HG03520 (cell line): ENCODE data around the gene HAND1.

ENCODE experiments used
- ATAC-seq: cut with Tn5 transposase; IDR thresholded peaks from one replicate; pipeline ENCODE4 v1.9.1; 2021; ENCODE audit warnings: mild to moderate bottlenecking, moderate library complexity; ENCODE audit not compliant: unreplicated experiment

The HAND1 gene

DNA sequence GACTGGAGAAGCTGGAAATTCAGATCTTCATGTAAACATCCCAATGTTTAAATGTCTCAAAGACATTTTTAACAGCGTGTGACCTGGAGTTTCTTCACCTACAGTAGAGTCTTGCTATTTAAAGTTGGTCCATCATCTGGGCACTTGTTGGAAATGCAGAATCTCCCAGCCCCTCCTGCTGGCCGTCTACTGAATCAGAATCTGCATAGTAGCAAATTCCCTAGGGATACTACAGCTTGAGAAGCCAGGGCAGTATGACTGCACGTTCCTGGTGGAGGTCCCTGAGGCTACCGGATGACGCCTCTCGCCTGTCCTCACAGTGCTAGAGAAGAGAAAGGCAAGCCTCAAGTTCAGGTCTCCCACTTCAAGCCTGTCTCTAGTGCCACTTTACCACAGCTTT is 16.5 kb downstream of the HAND1 start:
- ATAC-seq, result no peak

DNA sequence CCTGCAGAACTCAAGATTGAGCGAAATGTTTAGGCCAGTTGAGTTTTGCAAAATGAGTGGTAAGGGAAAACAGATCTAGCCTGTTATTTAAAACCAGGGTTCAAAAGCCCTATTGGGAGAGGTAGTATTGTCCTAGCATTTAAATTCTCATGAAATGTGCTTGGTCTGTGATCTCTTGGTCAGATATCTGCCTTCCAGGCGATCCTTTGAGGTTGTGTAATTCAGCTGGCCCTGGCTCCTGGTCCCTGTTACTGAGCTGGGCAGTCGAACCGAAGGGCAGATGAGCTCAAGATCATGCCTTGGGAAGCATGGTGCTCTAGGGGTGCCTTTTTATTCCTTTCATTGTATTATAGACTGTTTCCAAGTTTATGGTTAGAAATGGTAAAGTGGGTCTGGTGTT is 17.9 kb downstream of the HAND1 start:
- ATAC-seq, result no peak

DNA sequence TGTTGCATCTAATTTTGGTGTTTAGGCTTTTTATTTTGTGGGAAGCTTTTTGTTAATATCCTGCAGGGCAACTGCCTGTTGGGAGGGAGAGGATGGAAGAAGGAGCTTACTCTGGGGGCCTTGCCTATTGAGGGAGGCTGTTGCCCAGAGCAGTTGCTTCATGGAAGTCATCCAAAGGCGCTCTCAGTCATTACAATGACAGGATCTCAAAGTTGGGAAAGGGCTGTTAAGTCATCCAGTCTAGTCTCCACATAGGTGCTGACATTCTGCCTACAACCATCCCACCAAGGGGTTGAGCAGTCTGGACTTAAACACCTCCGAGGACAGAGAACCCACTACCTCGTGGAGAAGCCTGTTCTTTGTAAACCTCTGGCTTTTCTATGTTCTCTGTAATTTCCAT is 19.0 kb downstream of the HAND1 start:
- no peak for ATAC-seq

DNA sequence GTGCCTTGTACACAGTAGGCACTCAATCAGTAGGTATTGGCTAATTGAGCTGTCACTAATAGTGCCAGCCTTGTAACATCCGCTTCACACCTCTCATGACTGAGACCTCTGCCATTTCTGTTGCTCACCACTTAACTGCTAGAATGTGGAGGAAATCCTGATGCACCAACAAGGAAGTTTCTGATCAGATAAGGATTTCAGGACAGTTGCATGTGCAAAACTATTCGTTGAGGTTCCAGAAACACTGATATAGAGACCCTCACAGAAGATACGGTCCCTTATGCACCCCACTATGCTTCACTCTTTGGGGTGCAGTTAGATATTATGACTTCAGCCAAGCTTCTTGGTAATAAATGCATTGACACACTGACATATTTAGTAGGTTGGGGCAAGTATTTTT is 21.5 kb downstream of the HAND1 start:
- ATAC-seq, result no peak

DNA sequence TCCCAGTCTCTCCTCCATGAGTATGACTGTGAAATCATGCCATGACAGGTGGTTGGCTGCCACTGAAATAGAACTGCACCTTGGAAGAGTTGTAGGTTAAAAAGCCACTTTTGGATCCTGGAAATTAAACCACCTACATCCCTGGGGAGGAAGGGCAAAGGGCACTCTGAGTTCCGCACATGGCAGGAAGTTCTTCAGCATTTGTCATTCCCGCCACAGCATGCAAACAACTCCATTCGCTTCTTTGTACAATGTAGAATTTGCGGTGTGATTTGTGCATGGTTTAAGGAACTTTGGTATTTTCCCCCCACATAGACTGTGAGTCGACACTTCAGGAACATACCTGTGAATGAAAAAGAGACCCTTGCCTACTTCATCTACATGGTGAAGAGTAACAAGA is 22.4 kb downstream of the HAND1 start:
- ATAC-seq, result no peak

DNA sequence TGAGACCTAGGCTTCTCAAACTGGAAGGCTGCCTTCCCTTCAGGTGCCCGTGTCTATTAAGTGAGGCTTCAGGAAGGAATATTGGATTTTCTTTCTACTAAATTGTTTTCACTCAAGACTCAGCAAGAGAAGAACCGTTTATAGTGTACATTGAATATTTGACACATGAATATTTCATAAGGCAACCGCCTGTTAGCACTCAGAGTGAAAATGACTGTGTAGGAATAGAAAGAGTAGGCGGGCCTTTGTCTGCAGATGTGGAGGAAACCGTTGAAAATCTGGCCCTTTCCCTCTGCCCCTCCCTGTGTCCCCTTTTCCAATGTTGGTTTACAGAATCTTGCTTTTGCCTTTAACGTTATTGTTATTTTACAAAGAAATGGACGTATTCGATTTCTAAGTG is 26.1 kb downstream of the HAND1 start:
- ATAC-seq, result no peak

DNA sequence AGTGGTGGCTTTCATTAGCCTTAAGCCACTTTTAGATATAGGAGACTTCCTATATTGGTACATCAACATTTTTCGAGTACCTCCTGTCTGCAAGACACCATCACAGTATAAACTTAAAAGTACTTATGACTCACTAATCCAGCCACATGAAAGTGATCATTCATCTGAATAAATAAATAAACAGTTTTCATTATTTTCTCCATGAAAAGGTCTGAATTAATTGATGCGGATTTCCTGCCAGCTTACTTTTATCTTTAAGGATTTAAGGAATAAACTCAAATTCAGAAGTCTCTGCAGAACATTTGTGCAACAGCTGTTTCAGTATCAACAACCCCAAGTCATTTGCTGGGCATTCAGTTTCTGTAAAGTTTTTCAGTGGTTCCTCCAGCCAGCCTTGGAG is 28.2 kb downstream of the HAND1 start:
- no peak for ATAC-seq

DNA sequence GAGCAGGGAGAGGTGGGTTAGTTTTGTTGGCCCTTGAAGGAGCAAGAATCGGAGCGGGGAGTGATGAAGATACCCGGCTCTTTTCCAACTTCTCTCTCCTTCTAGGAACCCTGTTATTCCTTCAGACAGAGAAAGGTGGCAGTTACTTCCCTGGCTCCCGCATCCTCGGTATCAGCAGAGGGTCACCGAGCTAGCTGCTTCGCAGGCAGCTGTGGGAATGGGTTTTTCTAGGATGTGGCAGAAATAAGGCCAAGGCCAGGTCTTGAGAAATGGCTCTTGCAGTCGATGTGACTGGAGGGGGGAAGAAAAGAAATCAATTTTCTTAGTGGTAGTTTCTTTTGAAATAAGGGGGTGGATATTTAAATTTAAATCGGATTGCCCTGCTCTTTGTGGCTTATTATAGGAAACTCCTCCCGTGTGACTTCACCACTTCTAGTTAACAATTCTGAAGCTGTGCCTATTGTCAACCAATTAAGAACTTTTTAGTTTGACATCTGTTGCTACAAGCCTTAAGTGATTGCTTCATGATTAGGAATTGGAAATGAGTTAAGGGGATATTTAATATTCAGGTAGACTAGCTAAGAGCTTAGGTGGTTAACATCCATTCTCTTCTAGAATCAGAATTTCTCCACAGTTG is 30.8 kb downstream of the HAND1 start:
- ATAC-seq, result no peak

DNA sequence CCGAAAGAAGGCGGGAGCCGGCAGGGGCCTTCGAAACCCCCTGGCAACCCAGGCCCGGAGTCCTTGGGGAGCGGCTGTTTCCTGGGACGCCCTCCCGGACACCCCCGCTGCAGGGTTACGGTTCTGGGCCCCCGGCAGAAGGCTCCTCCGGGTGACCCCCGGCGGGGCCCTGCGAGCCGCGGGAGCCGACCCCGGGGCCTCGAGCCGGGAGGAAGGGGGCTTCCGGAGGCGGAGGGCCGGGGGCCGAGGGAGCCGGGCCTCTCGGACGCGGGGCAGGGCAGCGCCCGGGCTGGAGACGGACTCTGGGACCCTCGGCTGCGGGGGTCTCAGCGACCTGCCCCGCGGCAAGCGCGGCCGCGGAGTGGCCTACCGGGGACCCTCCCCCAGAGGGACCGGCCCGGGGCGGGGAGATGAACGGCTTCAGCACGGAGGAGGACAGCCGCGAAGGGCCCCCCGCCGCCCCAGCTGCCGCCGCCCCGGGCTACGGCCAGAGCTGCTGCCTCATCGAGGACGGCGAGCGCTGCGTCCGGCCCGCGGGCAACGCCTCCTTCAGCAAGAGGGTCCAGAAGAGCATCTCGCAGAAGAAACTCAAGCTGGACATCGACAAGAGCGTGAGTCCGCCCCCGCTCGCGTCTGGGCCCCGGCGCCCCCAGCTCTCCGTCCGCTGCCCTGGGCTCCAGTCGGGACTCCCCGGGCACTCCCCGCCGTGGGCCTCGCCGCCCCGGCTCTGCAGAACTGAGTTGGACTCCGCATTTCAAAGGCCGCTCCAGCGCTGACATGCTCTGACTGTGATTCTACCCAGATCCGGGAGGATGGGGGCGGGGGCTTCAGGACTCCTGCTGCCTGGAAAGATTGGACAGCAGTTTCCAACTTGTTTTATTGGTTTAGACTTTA is 31.6 kb downstream of the HAND1 start:
- no peak for ATAC-seq

DNA sequence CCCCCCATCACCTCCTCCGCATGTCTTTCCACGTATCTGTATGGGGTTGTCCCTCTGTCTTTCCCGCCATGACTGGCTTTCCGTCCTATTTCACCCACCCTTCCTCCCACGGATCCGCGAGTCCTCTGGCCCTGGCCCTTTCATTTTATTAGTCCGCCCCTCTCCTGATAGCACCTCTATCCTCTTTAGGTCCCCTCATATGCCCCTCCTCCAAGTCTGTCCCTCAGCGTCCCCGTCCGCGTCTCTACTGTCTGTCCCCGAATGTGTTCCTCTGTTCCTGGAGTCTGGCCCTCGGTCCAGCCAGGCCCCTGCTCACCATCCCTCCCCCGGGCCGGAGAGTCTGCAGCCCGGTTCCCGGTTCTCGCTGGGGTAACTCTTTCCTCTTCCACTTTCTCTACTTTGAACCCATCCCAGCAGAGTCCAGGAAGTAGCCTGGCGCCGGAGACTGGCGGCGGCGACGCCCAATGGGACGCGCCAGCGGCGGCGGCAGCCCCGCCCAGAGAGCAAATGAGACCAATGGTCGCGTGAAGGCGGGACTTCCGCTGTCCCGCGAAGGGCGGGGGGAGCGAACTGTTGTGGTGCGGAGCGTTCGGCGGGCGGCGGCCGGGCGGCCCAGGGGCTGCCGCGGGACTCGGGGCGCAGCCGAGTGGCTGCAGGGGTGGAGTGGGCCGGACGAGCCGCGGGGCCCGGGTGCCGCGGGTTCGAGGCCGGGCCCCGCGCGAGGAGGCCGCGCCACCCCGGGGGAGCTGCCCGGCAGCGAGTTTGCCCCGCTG is 32.4 kb downstream of the HAND1 start, which contains the start of gene SAP30L:
SAP30L (plus strand) TSS at position 576 of the 773 bp plus-strand sequence. CDS start 608 bp downstream, outside the sequence.
- ATAC-seq, result peak; percentile 95

DNA sequence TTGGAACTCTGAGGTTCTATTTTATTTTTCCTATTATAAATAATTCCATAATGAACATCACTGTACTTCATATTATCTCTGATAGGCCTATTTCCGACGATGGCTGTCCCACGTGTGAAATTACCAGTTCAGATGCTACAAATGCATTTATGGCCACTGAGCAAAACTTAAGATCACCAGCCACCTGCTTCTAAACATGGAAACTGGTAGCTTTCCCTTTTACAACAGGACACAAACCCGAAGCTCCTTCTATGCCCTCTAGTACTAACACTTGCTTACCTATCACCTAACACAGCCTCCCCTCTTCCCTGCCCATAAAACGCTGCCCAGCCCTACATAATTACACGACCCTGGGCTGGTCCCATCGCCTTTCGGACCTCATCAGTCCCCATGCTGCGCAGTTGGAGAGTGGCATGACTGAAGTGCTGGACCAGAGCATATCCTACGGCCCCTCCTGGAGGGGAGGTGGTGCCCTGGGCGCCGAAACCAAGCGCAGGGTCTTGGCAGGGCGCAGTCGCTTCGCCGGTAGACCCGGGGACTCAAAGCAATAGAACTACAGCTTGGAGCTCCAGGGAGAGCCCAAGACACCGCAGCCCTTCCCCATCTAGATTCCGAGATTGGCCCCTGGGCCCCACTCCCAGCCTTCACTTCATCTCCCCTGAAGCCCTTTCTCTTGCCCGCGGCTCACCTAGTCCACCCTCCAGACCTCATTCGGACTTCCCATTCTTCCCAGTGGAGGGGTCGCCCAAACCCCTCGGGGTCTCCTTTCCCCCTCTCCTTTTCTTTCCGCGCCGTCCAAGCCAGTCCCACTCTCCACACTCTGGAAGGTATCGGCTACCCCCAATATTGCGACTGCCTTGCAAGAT is 33.2 kb downstream of the HAND1 start:
- no peak for ATAC-seq

DNA sequence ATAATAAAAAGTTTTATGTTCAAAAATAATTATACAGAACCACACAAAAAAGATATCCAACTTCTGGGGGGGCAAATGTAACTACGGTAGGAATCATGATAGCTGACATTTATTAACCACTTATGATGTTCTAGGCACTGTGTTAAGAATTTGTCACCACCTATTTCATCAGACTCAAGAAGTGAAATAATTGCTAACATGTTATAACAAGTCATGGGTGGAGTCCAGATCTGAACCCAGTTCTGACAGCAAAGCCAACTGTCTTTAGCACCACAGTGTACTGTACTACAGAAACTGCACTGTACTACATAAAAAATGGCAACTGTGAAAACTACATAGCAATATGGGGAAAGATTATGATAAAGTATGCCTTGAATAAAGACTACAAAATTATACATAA is 35.2 kb downstream of the HAND1 start:
- ATAC-seq, result no peak

DNA sequence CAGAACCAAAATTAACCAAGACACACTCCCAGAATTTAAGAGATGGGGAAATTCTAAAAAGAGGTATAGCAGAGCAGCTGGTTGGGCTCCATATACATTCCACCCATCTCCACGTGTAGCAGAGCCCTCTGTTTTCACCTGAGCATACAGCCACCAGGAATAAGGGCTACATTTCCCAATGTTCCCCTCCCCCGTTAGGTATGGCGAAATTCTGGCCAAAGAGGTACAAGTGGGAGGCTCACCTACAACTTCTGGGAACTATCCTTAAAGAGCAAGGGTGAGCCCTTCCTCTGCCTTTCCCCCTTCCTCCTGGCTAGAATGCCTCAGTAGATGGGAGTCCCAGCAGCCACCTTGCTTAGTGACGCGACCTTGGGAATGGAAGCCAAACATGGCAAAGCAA is 37.5 kb downstream of the HAND1 start:
- ATAC-seq, result no peak

DNA sequence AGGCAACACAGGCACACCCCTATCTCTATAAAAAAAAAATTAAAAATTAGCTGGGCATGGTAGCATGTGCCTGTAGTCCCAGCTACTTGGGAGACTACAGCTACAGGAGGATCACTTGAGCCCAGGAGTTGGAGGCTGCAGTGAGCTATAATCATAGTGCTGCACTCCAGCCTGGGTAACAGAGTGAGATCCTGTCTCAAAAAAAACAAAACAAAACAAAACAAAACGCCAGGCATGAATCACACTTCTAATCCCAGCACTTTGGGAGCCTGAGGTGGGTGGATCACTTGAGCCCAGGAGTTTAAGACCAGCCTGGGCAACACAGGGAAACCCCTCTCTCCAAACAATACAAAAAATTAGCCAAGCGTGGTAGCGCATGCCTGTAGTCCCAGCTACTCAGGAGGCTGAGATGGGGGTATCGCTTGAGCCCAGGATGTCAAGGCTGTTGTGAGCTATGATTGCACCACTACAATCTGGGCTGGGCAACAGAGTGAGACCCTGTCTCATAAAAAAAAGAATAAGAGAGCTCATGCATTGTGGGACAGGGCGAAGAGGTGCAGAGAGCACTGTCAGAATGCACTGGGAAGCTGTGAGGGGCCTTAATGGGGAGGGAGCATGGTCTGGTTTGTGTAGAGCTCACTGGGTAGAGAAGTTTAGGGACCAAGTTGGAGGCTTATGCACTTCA is 40.6 kb downstream of the HAND1 start:
- no peak for ATAC-seq

DNA sequence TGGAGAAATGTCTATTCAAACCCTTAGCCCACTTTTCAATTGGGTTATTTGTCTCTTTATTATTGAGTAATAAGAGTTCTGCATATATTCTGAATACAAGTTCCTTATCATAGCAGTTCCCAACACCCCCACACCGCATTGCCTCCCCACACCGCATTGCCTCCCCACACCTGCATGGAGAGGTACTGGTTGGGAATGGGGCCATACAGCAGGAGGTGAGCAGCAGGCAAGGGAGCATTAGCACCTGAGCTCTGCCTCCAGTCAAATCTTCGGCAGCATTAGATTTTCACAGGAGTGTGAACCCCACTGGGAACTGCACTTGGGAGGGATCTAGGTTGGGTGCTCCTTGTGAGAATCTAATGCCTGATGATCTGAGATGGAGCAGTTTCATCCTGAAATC is 42.8 kb downstream of the HAND1 start:
- ATAC-seq, result no peak

DNA sequence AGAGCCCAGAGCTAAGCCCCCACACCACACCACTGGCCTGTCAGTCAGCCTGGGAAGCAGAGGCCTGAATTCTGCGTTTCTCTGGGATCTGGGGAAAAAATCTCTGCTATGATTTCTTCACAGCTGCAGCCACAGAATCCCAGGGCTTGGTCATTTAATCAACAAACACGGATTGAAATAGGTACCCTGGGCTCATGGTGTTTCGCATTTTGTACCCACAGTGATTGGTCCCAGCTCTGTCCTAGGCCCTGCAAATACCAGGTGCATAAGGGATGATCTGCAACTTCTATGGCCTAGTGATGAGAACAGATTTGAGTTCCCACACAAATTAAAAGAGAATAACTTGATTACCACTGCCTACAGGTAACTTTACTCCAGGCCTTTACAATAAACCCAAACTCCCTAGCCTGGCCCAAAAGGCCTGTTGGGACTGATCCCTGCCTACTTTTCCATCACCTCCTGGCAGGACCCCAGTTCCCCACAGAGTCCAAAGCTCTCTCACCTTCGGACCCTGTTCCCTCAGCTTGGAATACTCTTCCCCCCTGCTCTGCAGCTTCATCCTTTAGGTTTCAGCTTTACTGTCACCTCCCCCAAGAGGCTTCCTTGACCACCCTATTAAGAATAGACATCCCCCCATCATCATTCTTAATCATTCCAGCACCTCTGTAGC is 46.9 kb downstream of the HAND1 start:
- ATAC-seq, result no peak

DNA sequence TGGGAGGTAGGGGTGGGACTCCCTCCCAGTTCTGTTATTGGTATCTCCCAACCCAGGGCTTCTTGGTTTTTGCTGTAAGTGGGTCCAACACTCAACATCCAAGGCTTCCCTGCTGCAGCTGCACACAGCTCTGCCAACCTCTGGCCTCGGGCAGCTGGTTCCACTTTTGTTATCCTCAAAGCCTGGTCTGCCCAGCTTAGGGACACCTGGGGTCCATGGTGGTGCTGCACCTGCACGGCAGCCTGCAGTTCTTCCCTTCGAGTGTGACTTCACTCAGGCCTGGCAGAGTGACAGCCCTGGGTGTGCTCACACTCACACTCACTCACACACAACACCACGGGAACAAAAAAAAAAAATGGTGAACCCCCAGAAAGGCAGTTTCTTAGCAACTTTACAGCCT is 47.6 kb downstream of the HAND1 start:
- ATAC-seq, result no peak

DNA sequence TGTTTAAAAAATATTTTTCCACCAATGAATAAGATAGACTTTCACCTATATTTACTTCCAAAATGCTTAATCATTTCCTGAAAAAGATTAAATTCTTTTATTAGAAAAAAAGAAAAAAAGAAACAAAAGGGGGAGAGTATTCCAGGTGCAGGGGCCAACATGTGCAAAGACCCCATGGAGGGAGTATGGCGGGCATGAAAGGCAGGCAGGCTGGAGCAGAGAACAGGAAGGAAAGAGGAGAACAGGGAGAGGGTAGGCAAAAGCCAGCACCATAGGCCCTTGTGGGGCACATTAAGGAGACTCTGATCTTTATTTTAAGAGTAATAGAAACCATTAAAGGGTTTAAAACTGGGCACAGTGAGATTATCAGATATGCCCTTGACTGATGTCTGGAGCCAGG is 48.7 kb downstream of the HAND1 start:
- no peak for ATAC-seq

DNA sequence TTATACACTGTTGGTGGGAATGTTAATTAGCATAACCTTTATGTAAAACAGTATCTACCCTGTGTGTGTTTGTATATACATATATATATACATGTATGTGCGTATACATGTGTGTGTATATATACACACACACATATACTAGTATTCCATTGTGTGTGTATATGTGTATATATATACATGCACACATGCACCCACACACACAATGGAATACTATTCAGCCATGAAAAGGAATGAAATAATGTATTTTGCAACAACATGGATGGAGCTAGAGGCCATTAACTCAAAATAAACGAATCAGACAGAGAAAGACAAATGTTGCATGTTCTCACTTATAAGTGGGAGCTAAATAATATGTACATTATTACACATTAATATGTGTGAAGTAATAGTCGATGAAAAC is 49.8 kb downstream of the HAND1 start:
- ATAC-seq, result no peak
